T follicular helper cell (primary cell): ENCODE results near the gene ATF2.
A peak's percentile ranks its signal among the peaks of the same experiment; 100 is the strongest.

ENCODE experiments used
- DNase-seq: peaks from one replicate; pipeline ENCODE4 v3.0.0-alpha.2; 2020; ENCODE audit warnings: low read depth
- total RNA-seq, 2 experiments: gene quantifications; one replicate each; lab custom pipeline; 2026; lab: John Stamatoyannopoulos, UW

ATF2 gene, protein sequence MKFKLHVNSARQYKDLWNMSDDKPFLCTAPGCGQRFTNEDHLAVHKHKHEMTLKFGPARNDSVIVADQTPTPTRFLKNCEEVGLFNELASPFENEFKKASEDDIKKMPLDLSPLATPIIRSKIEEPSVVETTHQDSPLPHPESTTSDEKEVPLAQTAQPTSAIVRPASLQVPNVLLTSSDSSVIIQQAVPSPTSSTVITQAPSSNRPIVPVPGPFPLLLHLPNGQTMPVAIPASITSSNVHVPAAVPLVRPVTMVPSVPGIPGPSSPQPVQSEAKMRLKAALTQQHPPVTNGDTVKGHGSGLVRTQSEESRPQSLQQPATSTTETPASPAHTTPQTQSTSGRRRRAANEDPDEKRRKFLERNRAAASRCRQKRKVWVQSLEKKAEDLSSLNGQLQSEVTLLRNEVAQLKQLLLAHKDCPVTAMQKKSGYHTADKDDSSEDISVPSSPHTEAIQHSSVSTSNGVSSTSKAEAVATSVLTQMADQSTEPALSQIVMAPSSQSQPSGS
- 86.5 to 92.2 reads per million in 2 experiments for total RNA-seq

DNA sequence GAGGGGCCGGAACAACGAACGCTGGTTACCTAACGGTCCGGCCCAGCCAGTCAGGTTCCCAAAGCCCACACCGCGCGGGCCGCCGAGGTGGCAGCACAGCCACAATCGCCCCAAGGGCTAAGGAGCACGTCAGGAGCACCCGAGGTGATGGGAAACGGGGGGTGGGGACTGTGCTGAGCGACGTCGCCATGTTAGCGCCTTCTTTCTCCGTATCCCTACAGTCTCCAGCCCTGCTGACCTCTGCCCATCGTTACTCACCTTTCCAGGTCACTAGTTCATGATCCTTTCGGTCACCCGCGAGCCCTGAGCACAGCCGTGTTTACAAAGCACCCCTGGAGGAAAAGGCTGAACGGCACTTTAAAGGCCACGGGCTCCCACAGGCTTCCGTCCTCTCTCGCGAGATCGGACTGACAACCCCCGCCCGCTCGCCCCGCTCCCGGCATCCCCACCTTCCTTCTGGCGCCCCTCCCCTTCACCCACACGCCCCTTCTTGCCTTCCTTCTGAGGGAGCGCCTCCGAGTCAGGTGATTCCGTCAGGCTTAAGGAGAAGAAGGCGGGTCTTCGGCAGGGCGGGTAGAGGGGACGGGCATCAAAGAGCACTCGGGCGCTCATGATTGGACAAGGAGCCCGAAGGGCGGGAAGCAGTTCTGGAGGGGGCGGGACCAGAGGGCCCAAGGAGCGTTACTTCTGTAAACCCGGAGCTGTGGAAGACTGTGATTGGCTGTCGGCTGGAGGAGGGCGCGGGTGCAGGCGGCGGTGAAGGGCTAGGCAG lies at the start of gene ATF2:
TSS of gene ATF2 (minus strand) at position 412 of the 772 bp plus-strand sequence. CDS start 31,760 bp downstream, outside the sequence.
- DNase-seq: peak; percentile 98

DNA sequence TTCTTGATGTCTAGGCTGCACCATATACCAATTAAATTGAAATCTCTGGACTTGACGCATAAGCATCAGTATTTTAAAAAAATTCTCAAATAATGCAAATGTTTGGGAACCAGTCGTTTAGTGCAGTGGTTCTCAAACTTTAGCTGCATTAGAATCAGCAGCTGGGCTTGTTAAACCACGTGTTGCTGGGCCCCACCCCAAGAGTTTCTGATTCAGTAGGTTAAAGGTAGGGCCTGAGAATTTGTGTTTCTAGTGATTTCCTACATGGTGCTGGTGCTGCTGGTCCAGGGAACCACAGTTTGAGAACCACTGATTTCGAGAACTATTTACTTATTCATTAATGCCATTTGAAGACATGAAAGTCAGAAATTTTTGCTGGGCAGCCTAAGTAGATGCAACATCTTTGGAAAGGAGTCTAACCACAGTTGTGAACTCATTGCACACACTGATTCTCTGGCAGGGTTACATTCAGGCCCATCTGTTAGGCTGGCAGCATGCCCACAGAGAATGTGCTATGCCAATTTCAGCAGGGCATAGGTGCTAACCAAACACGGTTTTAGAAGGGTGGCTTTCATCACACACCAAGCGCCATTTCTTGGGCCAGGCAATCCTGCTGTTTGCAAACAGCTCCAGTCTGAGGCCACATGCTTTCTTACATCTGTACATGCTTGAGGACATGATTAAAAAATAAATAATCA lies 39.9 kb upstream of the ATF2 start:
- no peak for DNase-seq

DNA sequence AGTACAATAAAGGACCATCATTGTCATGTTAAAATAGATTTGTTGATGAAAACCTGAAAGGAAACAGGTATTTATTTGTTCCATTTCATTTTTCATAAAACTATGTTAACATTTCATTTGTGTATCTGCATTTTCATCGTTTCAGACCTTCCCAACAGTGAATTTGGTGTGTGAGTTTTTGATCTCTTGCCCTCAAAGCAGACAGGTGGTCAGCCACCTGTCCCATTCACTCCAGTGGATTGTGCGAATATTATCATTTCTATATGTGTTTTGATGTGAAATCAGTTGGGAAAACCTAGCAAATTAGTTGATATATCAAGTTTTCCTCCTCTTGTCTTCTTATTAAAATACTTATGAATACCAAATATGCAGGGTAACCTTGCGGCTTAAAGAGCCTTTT lies 38.9 kb upstream of the ATF2 start:
- no peak for DNase-seq

DNA sequence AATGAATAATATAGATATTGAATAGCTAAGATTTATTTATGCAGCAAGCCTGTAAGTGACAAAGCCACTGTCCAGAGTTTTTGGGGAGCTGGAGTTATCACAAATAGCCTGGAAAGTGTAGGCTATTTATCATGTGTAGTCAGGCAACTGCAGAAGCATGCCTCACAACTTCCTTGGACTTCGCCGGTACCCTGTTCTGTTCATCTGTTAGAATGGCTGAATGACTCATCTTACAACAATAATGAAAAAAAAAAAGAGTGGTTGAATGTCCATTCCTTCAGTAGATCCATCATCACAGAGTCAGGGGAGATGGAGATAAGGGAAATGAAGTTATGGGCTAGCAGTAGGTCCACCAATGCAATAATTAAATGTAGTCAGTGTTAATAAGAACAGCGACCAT lies 37.5 kb upstream of the ATF2 start:
- DNase-seq: no peak

DNA sequence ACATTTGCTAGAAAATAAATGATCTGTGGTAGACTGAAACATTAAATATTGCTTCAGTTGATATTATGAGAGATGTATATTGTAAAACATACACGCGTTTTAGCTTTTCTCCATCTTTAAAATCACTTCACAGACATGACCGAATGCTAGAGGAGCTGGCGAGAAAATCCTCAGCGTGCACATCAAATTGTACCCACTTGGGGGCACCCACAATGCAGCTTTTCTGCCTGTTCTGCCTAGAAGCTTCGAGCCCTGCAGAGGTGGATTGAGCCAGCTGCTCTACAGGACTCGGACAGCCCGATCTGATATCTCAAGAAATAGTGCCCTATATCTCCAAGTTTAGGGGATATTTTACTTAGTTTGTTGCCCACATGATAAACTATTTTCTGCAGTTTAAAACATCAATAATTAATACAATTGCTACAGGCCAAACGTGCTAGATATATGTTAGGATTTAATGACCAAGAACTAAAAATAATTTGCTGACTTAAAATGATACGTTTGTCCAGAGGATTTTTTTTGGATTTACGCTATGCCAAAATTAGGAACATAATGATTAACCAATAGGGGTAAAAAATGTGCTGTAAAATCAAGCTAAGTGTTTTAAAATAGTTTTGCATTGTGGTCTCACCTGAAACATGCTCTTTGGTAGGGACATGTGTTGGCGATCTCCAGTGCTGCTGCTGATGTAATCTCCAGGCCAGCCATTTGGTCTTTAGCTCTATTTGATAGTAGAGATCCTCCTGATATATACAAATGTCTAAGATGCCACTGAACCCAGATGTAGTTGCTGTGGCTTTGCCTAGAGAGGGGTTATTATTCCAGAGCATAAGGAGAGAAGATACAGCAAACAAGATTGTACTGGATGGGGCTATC lies 35.9 kb upstream of the ATF2 start:
- no peak for DNase-seq

DNA sequence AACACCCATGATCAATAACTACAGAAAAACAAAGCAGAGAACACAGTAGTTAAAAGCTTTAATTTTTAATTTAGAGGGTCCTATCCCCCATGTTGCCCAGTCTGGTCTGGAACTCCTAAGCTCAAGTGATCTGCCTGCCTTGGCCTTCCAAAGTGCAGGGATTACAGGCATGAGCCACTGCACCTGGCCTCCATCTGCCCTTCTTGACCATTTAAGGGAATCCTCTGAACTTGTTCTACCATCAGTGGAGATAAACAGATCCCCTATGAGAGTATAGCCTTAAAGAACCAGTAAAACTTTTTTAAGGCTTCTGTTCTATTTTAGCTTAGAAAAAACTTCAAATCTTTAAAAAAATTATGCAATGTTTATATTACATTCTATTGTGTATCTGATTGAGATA lies 27.0 kb upstream of the ATF2 start:
- DNase-seq: no peak

DNA sequence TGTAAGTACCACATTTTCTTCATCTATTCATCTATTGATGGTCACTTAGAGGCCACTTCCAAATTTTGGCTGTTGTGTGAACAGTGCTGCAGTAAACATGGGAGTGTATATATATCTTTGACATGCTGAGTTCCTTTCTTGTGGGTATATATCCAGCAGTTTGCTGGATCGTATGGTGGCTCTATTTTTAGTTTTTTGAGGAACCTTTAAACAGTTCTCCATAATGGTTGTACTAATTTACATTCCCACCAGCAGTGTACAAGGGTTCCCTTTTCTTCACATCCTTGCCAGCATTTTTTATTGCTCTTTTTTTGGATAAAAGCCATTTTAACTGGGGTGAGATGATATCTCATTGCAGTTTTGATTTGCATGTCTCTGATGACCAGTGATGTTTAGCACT lies 20.8 kb upstream of the ATF2 start:
- DNase-seq: no peak

DNA sequence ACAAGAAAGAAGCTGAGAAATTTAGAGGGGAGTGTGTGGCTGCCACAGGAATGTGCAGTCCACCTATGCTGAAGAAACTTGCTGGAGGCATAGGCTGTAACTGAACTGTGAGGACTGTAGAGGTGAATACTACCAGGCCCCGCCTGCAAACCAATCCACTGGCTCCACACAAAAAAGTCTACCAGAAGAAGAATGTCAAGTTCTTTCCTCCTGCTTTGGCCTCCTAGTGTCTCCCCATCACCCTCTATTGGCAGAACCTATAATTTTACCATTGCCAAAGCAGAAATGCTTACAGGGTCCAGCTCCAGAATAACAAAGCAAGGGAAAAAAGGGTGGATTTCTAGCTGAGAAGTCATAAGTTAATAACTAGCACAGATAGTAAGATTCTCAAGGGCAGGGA lies 19.4 kb upstream of the ATF2 start:
- DNase-seq: no peak

DNA sequence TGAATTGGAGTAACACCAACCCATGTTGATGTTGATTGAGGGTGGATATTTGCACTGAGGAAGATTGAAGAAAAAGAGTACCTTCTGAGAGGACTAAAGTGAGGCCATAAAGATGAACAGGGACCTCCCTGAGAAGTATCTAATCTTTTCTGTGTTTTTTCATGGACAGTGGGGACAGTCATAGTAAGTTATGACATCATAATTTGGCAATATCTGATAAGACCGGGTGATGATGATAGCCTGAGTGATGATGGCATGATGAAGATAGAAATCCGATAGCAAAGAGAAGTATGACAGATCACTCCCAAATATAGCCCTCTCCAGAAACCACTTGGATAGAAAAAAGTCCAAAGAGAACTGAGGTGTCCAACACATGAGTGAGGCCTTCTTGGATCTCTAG lies 15.7 kb upstream of the ATF2 start:
- DNase-seq: no peak

DNA sequence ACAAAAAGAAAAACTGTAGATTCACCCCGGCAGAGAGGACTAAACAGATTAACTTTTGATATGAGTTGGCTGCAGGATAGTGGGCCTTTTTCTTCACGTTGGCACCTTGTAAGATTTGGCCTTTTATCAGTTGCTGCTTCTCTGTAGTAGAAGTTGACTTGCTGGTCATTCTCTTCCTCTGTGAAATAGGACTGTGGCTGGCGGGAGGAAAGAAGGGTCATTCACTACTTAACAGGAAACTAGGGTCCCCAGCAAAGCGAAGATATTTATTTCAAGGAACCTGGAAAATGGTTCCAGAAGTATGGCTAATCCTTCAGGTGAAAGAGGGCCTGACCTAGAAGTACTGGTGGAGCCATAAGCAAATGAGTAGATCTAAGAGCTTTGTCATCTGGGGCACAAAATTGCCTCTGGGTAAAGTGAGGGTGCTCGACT lies 13.9 kb upstream of the ATF2 start:
- DNase-seq: no peak

DNA sequence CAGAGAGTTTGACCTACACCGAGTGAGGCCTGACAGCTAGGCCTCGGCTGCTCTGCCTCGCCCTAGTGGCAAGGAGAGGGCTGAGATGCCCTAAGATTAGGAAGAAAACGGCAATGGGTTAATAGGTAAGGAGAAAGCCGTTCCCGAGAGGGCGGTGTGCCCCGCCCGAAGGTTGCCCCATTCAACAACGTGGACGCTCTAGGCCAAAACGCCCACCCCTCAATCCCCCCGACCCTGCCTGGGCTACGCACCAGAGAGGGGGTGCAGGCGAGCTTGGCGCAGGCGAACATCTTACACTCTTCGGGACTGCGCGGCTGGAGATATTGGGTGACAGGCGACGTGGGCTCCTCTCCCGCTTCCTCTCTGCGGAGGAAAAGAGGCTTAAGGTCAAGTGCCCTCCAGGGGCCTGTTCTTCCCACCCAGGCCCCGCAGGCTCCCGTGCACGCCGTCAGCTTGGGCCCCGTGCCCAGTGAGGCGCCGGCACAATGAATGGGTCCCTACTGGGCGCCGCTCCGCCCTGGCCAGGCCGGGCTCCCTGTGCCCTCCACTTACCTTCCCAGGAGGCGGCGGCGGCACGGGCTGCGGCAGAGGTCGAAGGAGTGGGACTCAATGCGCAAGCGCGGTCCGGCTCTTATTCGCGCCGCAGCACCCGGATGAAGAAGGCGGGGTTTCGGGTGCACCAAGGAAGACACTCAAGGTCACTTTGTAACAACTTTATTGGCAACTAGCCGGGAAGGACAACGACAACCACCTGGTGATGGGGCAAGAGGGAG lies 13.3 kb upstream of the ATF2 start, which contains the start of gene ATP5MC3:
TSS of gene ATP5MC3 (minus strand) at position 607 of the 773 bp plus-strand sequence. CDS start at position 290, 317 bp downstream.
- DNase-seq: peak; percentile 83

DNA sequence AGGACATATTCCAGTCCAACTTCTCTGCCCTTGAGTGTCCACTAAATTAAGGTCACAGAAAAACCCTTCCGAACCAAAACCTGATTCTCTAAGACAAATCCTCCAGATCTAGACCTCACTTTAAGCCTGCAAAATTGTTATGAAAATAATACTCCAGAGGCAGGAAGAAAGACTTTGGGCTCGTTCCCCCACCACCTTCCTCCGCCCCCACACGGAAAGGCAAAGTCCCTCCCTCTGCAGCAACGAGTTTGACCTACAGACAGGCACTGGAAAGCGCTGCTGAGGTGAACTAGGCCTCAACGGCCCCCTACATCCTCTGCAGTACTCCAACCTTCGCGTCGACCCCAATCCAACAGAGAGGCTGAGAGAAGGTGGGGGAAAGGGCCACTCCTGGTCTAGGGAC lies 12.7 kb upstream of the ATF2 start:
- peak; percentile 11 for DNase-seq

DNA sequence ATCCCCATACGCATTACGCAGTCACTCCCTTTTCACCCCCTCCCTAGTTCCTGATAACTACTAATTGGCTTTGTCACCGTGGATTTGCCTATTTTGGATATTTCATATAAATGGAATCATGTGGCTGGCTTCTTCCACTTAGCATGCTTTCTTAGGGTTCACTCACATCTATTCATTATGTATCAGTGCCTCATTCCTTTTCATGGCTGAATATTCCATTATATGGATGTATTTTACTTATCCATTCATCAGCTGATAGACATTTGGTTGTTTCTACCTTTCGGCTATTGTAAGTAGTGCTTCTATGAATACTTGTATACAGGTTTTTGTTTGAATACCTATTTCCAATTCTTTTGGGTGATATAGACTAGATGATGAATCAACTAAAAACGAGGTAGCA lies 8.6 kb upstream of the ATF2 start:
- no peak for DNase-seq

DNA sequence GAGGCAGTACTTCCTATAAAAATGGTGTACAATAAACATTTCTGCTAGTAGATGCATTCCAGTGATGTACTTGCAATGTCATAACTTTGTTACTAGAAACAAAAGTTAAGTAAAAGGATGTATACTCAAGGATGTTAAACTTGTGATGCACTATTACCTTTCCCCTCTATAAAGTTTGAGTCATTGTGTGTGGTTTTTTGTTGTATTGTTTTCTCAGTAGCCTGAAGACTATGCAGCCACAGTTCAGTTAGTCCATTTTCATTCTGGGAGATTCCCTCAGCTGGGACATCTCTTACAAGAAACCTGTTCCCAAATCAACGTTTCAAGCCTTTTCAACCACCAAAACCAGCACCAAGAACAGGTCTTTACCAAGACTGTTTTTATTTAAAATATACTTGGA lies 7.9 kb upstream of the ATF2 start:
- DNase-seq: no peak

DNA sequence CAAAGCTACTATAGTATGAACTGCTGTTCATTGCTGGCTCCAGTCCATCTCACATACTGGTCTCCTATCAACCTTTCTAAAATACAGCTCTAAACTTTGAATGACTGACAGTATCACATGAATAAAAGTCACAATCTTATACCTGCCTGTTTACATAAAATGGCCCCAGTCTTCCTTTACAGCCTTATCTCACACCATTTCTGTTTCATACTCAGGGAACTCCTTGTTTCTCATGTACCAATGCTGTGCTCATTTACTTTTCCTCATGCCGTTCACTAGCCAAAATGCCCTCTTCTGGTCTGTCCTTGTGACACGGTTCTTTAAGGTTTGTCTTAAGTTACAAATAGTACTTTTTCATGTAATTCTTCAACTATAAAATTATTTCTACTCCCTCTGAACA lies 7.3 kb upstream of the ATF2 start:
- DNase-seq: no peak

DNA sequence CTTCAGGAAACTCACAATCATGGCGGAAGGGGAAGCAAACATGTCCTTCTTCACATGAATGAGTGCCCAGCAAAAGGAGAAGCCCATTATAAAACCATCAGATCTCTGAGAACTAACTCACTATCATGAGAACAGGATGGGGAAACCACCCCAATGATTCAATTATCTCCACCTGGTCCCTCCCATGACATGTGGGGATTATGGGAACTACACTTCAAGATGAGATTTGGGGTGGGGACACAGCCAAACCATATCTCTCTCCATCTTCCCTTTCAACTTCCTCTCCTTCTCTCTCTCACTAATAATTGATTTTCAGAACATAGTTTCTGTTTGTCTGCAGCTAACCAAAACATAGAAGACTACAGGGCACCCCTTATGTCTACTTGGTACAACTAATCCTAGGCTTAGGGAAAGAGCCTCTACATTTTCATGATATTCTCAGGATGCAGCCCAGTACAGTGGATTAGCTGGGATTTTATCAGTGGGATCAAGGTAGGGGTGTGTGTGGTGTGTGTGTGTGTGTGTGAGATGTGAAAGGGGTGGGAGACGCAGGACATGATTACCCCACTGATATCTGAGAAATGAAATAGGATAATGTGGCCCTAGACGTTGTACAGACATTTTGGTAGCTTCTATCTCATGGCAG lies 2.8 kb upstream of the ATF2 start:
- DNase-seq: no peak

DNA sequence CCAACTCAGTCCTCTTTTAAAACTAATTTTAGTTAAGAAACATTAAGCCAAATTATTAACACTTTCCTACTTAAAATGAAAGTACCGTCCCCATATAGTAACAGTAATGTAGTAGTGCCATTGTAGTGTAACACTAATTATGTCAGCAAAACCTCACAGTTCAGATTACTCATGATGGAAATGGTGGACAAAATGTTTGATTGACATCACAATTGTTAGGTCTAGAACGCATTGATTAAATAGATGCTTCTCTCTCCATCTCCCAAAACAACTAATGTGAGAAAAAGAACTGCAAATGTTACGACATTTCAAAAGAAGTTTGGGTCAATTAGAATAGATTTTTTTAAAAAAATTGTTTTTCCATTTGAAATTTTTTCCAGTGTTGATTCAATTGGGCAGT lies 1.2 kb upstream of the ATF2 start:
- DNase-seq: no peak

DNA sequence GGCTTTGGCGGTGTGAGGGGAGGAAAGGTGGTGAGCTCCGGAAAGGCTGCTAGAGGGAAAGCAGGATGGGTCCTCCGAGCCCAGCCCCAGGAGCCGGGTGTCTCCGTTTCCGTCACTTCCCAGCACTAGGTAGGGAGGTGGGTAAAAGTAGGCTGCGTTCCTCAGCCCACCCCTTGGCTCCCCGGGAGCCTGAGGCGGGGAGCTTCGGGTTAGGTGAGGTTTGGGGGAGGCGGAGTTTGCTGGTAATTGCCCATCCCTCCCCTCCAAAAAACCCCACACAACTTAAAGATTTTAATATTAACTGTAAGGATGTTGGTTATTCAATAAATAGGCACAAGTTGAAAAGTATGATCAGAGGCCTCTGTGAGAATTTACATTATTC lies 552 bp upstream of the ATF2 start:
- no peak for DNase-seq

DNA sequence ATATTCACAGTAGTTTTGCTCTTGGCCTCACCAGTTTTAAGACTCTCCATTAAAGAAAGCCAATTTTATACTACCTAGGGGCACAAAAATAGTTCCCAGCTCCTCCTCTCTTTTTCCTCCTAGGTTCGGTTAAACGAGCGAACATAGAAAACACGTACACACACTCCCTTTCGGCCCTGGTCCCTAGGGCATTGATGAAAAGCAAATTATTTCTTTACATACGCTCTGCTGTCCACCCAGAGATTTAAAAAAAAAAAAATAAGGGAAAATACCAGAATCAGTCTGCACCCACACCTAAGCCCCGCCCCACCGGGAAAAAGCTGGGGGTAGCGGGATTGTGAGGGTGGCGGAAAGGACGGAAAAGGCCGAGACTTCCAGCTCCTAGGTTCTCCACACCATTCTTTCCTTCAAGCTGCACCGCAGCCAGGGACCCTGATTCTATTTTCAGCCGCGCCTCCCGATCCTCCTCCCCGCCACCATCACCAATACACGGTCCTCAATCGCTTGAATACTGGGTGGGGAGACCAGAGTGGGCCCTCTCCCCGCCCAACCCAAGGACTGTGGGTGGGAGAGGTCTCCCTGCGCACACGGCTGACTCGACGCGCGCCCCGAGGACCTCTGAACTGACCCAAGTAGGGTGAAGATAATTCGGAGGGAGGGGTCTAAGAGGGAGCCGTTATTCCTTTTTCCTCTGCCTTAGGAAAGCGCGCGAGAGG lies 769 bp downstream of the ATF2 start:
- peak; percentile 18 for DNase-seq
